ENCODE results near the gene FRMD8. TPM values are rescaled to one million over a fixed set of nuclear protein-coding genes. Genes with fewer than 3 reads are reported as not detected.
A peak's percentile ranks its signal among the peaks of the same experiment; 100 is the strongest.

The FRMD8 gene
- total and polyA plus RNA-seq, 9 of the 15 experiments (the other 6 are each of a cell fraction or from before 2014, with no cell fraction given): 4.5 to 54.5 (median 15.8) TPM

DNA sequence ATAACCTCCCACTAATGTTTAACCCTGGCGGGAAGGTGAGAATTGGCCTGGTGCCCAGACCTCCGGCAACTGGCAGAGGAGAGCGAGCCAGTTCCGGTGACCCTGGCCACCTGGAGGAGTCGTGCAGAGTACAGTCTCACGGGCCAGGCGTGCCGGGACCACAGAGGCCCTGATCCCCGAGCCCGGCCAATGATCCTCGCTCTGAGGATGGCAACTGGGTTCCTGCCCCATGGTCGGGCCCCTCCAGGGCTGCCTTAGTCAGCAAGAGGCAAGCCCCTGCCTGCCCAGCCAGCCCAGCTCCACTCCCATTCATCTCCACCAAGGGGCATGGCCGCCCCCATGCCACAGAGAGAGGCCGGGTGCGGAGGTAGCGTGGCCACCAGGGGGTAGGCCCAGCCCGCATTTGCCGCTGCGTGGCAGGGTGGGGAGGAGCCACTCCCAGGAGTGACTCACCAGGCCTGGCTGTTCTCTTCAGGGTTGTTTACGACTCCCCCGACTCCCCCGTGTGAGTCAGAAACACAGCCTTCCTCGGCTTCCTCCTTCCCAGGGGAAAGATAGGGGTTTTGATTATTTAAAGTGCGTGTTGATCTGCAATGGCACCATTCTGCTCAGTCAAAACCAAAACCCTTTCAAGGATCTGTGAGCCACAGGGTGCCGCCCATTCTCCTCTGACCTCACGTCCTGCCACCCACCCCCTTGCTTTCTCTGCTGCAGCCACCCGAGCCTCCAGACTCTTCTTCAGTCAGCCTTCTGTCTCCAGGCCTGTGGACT, 4.2 kb upstream of the FRMD8 start, which contains the start of gene SLC25A45 (continued):
- TF ChIP-seq ZNF24 (IDR thresholded peaks at IDR 0.05) (0 out of 2 replicates have a peak, but pooled peaks have one; percentile 12), TAF9B (IDR thresholded peaks at IDR 0.05; ENCODE audit: partially characterized antibody) (no peak), FIP1L1 (IDR thresholded peaks at IDR 0.05; ENCODE audit: low read depth, low read length, poor library complexity, severe bottlenecking) (peak; percentile 86), YY1 (IDR thresholded peaks at IDR 0.05; ENCODE audit: borderline replicate concordance in 1 of 3, control insufficient read depth in 1 of 3, extremely low read depth in 1 of 3, insufficient read depth in 3 of 3, insufficient read length in 1 of 3, insufficient replicate concordance in 2 of 3, low read depth in 1 of 3, low read length in 2 of 3) (peak; percentile 27 to 84 (median 81)), MLLT1 (IDR thresholded peaks at IDR 0.05) (peak; percentile 31 to 72; a peak in 2 of 4 replicates), TCFL5 (CRISPR knock-in tag; conservative IDR thresholded peaks at IDR 0.05) (0 out of 2 replicates have a peak, but pooled peaks have one; percentile 41), TBP (optimal IDR thresholded peaks at IDR 0.05; ENCODE audit: low read depth, low read length) (peak; percentile 62), BDP1 (IDR thresholded peaks at IDR 0.05; ENCODE audit: insufficient read depth, insufficient read length) (no peak), ZNF778 (CRISPR knock-in tag; IDR thresholded peaks at IDR 0.05) (no peak), ILK (tag; IDR thresholded peaks at IDR 0.05; ENCODE audit: borderline replicate concordance, low read depth) (no peak), AFF1 (IDR thresholded peaks at IDR 0.05; ENCODE audit: low read depth in 1 of 2, partially characterized antibody in 2 of 2) (peak; percentile 14 to 71), SP2 (IDR thresholded peaks at IDR 0.05; ENCODE audit: extremely low read depth, low read depth, low read length, poor library complexity, severe bottlenecking) (no peak), SRSF1 (IDR thresholded peaks at IDR 0.05; ENCODE audit: low read depth, low read length) (no peak), NFIC (IDR thresholded peaks at IDR 0.05) (peak; percentile 98), ZNF76 (CRISPR knock-in tag; IDR thresholded peaks at IDR 0.05; ENCODE audit: borderline replicate concordance) (peak; percentile 94), SREBF2 (CRISPR knock-in tag; IDR thresholded peaks at IDR 0.05) (0 out of 2 replicates have a peak, but pooled peaks have one; percentile 29), HDGF (IDR thresholded peaks at IDR 0.05) (no peak), TCF3 (CRISPR knock-in tag; IDR thresholded peaks at IDR 0.05) (peak; percentile 44)
- TF ChIP-seq, protein P1, sequence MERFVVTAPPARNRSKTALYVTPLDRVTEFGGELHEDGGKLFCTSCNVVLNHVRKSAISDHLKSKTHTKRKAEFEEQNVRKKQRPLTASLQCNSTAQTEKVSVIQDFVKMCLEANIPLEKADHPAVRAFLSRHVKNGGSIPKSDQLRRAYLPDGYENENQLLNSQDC (CRISPR knock-in tag; IDR thresholded peaks at IDR 0.05): no peak
- TF ChIP-seq, protein P2, sequence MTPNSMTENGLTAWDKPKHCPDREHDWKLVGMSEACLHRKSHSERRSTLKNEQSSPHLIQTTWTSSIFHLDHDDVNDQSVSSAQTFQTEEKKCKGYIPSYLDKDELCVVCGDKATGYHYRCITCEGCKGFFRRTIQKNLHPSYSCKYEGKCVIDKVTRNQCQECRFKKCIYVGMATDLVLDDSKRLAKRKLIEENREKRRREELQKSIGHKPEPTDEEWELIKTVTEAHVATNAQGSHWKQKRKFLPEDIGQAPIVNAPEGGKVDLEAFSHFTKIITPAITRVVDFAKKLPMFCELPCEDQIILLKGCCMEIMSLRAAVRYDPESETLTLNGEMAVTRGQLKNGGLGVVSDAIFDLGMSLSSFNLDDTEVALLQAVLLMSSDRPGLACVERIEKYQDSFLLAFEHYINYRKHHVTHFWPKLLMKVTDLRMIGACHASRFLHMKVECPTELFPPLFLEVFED (CRISPR knock-in tag; conservative IDR thresholded peaks at IDR 0.05): no peak

Measured in K562 (cell line).